GM06990 (cell line): ENCODE results near the gene TMEM117.
"Not testable (repeated sequence)": the region's sequence is repeated elsewhere in the genome, so short reads cannot be mapped to it uniquely, and the experiment has no call there.

Experiments
- DNase-seq: peaks from one replicate; pipeline ENCODE4 v3.0.0-alpha.2; 2011; ENCODE audit not compliant: insufficient read length; ENCODE audit errors: extremely low read depth
- H3K27me3 ChIP-seq: replicated peaks from 2 replicates; pipeline ENCODE4 v1.6.0; 2011; ENCODE audit warnings: low read length; ENCODE audit not compliant: control insufficient read depth, insufficient read depth
- H3K36me3 ChIP-seq: 2 replicates; pipeline ENCODE4 v1.5.1; 2011; ENCODE audit warnings: low read length; ENCODE audit not compliant: control insufficient read depth, insufficient read depth
- H3K4me3 ChIP-seq: replicated peaks from 2 replicates; pipeline ENCODE4 v1.5.1; 2011; ENCODE audit warnings: low read depth, mild to moderate bottlenecking, control low read depth, low read length
- CTCF ChIP-seq: IDR thresholded peaks from 2 replicates; pipeline ENCODE4 v1.5.1; 2011; ENCODE audit warnings: low read length, control low read depth, mild to moderate bottlenecking, inconsistent platforms; ENCODE audit not compliant: insufficient read depth, poor library complexity, severe bottlenecking

The TMEM117 gene

GRCh38 chr12:43869184-43869583 lies 33.3 kb downstream of the TMEM117 start:
- DNase-seq: no peak
- Histone ChIP-seq H3K36me3 (no peaks in the 10 kb centered on the region), H3K4me3 (no peak overlapping the region), H3K27me3 (no peaks in the 10 kb centered on the region)
- no peak for TF ChIP-seq CTCF

GRCh38 chr12:43869765-43870164 lies 33.9 kb downstream of the TMEM117 start:
- H3K36me3 ChIP-seq, DNase-seq, H3K4me3 ChIP-seq, H3K27me3 ChIP-seq: not testable (repeated sequence)

GRCh38 chr12:43871258-43871657 lies 35.4 kb downstream of the TMEM117 start:
- not testable (repeated sequence) for H3K4me3 ChIP-seq, H3K27me3 ChIP-seq, DNase-seq, H3K36me3 ChIP-seq

GRCh38 chr12:43872396-43872795 lies 36.5 kb downstream of the TMEM117 start:
- H3K36me3 ChIP-seq: no peaks in the 10 kb centered on the region
- no peaks in the 10 kb centered on the region for H3K27me3 ChIP-seq
- no peak for TF ChIP-seq CTCF
- H3K4me3 ChIP-seq: no peak overlapping the region
- no peak for DNase-seq

GRCh38 chr12:43878050-43878449 lies 42.2 kb downstream of the TMEM117 start:
- TF ChIP-seq CTCF: no peak
- no peak overlapping the region for H3K4me3 ChIP-seq
- H3K27me3 ChIP-seq: no peaks in the 10 kb centered on the region
- no peak for DNase-seq
- H3K36me3 ChIP-seq: no peaks in the 10 kb centered on the region

- TF ChIP-seq CTCF: no peak
- Histone ChIP-seq H3K4me3 (no peak overlapping the region), H3K36me3 (no peaks in the 10 kb centered on the region), H3K27me3 (no peaks in the 10 kb centered on the region)
- no peak for DNase-seq
These were observed 44.7 kb downstream of the TMEM117 start for GRCh38 chr12:43880547-43880946.

GRCh38 chr12:43882578-43883178 lies 46.8 kb downstream of the TMEM117 start:
- Histone ChIP-seq H3K27me3 (no peaks in the 10 kb centered on the region), H3K4me3 (no peak overlapping the region), H3K36me3 (no peaks in the 10 kb centered on the region)
- TF ChIP-seq CTCF: peak; percentile 78
- DNase-seq: no peak
